Fibroblast of lung (primary cell): Measurements from ENCODE around the gene SPDYE18. TPM values are rescaled to one million over a fixed set of nuclear protein-coding genes. Genes with fewer than 3 reads are reported as not detected.

Source experiments
- polyA plus RNA-seq, 2 donors: library from polyadenylated mRNA; depleted of rRNA in 1 of 2; stranded (reverse) in 1 of 2; unstranded in 1 of 2; fragments of >200 nt; gene quantifications; 2 replicates each; pipeline ENCODE4 v1.2.1, GENCODE V29; 2011 to 2012; ENCODE audit warnings: missing spikeins in 1 of 2
- total RNA-seq: library from RNA; depleted of rRNA; stranded (reverse); fragments of >200 nt; gene quantifications from 2 replicates; pipeline ENCODE4 v1.2.1, GENCODE V29; 2014

The SPDYE18 gene
- total and polyA plus RNA-seq, 2 donors (not counting 1 experiment from before 2014, with no cell fraction given): 0.11 to 0.50 TPM

Other genes starting within 250 kb of the SPDYE18 start
- not detected in 2 replicates for gene SPDYE17, start 30.2 kb downstream of the SPDYE18 start, total RNA-seq
- gene SPDYE17, start 30.2 kb downstream of the SPDYE18 start, polyA plus RNA-seq: not detected in 2 replicates
- 2.8 and 3.6 TPM in 2 replicates for gene CCDC146, start 60.1 kb upstream of the SPDYE18 start, total RNA-seq
- 1.2 and 1.6 TPM in 2 replicates for gene CCDC146, start 60.1 kb upstream of the SPDYE18 start, polyA plus RNA-seq
- 6.2 and 97.6 TPM in 2 replicates for gene FGL2, start 137.3 kb upstream of the SPDYE18 start, total RNA-seq
- gene FGL2, start 137.3 kb upstream of the SPDYE18 start, polyA plus RNA-seq: 4.9 and 15.6 TPM in 2 replicates